OCI-LY7 (cell line): ENCODE data around the gene TMPRSS11E.

ENCODE experiments used
- EZH2phosphoT487 ChIP-seq: fragments of 200-600 bp; sonication (generic); IDR thresholded peaks from 2 replicates; pipeline ENCODE4 v1.6.1; 2018; ENCODE audit warnings: low read depth, borderline replicate concordance, mild to moderate bottlenecking, mixed run types, antibody characterized with exemption, low read length, moderate library complexity, mixed read lengths
- TF ChIP-seq, protein P1 (sequence below): fragments of 200-600 bp; sonication (generic); conservative IDR thresholded peaks from 2 replicates; pipeline ENCODE4 v1.5.1; 2014; ENCODE audit warnings: mild to moderate bottlenecking, antibody characterized with exemption, low read length, moderate library complexity, mixed read lengths

DNA sequence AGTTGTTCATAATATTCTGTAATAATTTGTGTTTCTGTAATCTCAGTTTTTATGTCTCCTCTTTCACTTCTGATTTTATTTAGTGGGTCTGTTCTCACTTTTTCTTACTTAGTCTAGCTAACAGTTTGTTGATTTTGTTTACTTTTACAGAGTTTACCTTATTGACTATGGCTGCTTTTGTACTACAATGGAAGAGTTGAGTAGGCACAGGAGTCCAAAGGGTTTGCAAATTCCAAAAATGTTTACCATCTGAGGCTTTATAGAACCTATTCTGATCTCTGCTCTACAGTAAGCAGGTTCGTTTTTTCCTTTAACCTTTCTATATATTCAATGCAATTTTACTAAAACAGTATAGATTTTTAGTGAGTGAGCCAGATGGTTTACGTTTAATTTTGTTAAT lies 73.7 kb downstream of the TMPRSS11E start:
- TF ChIP-seq, protein P1, sequence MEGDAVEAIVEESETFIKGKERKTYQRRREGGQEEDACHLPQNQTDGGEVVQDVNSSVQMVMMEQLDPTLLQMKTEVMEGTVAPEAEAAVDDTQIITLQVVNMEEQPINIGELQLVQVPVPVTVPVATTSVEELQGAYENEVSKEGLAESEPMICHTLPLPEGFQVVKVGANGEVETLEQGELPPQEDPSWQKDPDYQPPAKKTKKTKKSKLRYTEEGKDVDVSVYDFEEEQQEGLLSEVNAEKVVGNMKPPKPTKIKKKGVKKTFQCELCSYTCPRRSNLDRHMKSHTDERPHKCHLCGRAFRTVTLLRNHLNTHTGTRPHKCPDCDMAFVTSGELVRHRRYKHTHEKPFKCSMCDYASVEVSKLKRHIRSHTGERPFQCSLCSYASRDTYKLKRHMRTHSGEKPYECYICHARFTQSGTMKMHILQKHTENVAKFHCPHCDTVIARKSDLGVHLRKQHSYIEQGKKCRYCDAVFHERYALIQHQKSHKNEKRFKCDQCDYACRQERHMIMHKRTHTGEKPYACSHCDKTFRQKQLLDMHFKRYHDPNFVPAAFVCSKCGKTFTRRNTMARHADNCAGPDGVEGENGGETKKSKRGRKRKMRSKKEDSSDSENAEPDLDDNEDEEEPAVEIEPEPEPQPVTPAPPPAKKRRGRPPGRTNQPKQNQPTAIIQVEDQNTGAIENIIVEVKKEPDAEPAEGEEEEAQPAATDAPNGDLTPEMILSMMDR: no peak
- no peak for TF ChIP-seq EZH2phosphoT487
